Astrocyte (in vitro differentiated cells and primary cell): ENCODE results near the gene GRIN3A. TPM values are rescaled to one million over a fixed set of nuclear protein-coding genes. Genes with fewer than 3 reads are reported as not detected.

Experiments
- DNase-seq: peaks from one replicate; pipeline ENCODE4 v3.0.0-alpha.2; 2010; ENCODE audit warnings: low read depth
- FAIRE-seq: peaks from 2 replicates; lab custom pipeline; 2011; peaks lifted over from hg19 to GRCh38; lab: Jason Lieb, UNC
- H2AFZ ChIP-seq: 2 replicates; pipeline ENCODE4 v1.6.0; 2012; ENCODE audit warnings: low read depth, low read length, inconsistent platforms
- H3K27ac ChIP-seq: 2 replicates; pipeline ENCODE4 v1.5.1; 2011; ENCODE audit warnings: low read depth, low read length, inconsistent platforms
- H3K27me3 ChIP-seq: 2 replicates; pipeline ENCODE4 v1.6.0; 2011; ENCODE audit warnings: low read length, inconsistent platforms; ENCODE audit not compliant: insufficient read depth
- H3K36me3 ChIP-seq: 2 replicates; pipeline ENCODE4 v1.5.1; 2011; ENCODE audit warnings: low read length, inconsistent platforms; ENCODE audit not compliant: insufficient read depth
- H3K4me1 ChIP-seq: 2 replicates; pipeline ENCODE4 v1.5.1; 2011; ENCODE audit warnings: low read length, inconsistent platforms; ENCODE audit not compliant: insufficient read depth
- H3K4me2 ChIP-seq: 2 replicates; pipeline ENCODE4 v1.6.0; 2012; ENCODE audit warnings: low read length, inconsistent platforms
- H3K4me3 ChIP-seq: 2 replicates; pipeline ENCODE4 v1.5.1; 2011; ENCODE audit warnings: low read depth, mild to moderate bottlenecking, low read length, inconsistent platforms; ENCODE audit not compliant: insufficient read depth
- H3K79me2 ChIP-seq: 2 replicates; pipeline ENCODE4 v1.6.0; 2012; ENCODE audit warnings: mild to moderate bottlenecking, low read length, inconsistent platforms; ENCODE audit not compliant: insufficient read depth
- H3K9ac ChIP-seq: 2 replicates; pipeline ENCODE4 v1.6.0; 2012; ENCODE audit warnings: mild to moderate bottlenecking, low read length, inconsistent platforms
- H3K9me3 ChIP-seq: 2 replicates; pipeline ENCODE4 v1.5.1; 2012; ENCODE audit warnings: low read depth, mild to moderate bottlenecking, low read length, inconsistent platforms; ENCODE audit not compliant: insufficient read depth
- H4K20me1 ChIP-seq: 2 replicates; pipeline ENCODE4 v1.6.0; 2012; ENCODE audit warnings: low read length, inconsistent platforms; ENCODE audit not compliant: insufficient read depth
- H3K27ac Mint-ChIP-seq: one replicate; pipeline ENCODE4 v1.8.0; 2021; ENCODE audit warnings: mild to moderate bottlenecking, mixed read lengths; ENCODE audit not compliant: unreplicated experiment
- H3K27me3 Mint-ChIP-seq: one replicate; pipeline ENCODE4 v1.8.0; 2021; ENCODE audit warnings: low read depth, mixed read lengths; ENCODE audit not compliant: unreplicated experiment
- H3K36me3 Mint-ChIP-seq: one replicate; pipeline ENCODE4 v1.8.0; 2021; ENCODE audit warnings: low read depth, mixed read lengths; ENCODE audit not compliant: unreplicated experiment
- H3K4me1 Mint-ChIP-seq: one replicate; pipeline ENCODE4 v1.8.0; 2021; ENCODE audit warnings: low read depth, mixed read lengths; ENCODE audit not compliant: unreplicated experiment
- H3K4me3 Mint-ChIP-seq: one replicate; pipeline ENCODE4 v1.8.0; 2021; ENCODE audit warnings: mild to moderate bottlenecking, moderate library complexity, mixed read lengths; ENCODE audit not compliant: unreplicated experiment
- H3K9me3 Mint-ChIP-seq: one replicate; pipeline ENCODE4 v1.8.0; 2021; ENCODE audit warnings: mild to moderate bottlenecking, mixed read lengths; ENCODE audit not compliant: unreplicated experiment
- CTCF ChIP-seq: IDR thresholded peaks from 2 replicates; pipeline ENCODE4 v1.5.1; 2011; ENCODE audit warnings: low read depth, mild to moderate bottlenecking, inconsistent platforms, low read length, moderate library complexity; ENCODE audit not compliant: insufficient read depth
- EZH2 ChIP-seq: IDR thresholded peaks from 2 replicates; pipeline ENCODE4 v1.6.1; 2012; ENCODE audit warnings: mild to moderate bottlenecking, low read length, inconsistent platforms; ENCODE audit not compliant: insufficient read depth
- total RNA-seq: library from RNA; stranded (reverse); gene quantifications from 2 replicates; pipeline ENCODE4 v1.2.1, GENCODE V29; 2021

The GRIN3A gene
- total RNA-seq, 1 donor from 2014 or later, result not detected

- no peaks in the 10 kb centered on the region for H3K4me1 ChIP-seq
- no peak overlapping the region for H3K4me3 Mint-ChIP-seq
- peaks cover 28% of the 10 kb centered on the region for H3K27me3 Mint-ChIP-seq
- DNase-seq (no peak), FAIRE-seq (no peak)
- H3K36me3 Mint-ChIP-seq, result no peaks in the 10 kb centered on the region
- no peak overlapping the region for H3K27ac ChIP-seq
- H3K9me3 Mint-ChIP-seq, result no peaks in the 10 kb centered on the region
- H3K36me3 ChIP-seq, result no peaks in the 10 kb centered on the region
- H4K20me1 ChIP-seq, result no peaks in the 10 kb centered on the region
- H3K79me2 ChIP-seq, result no peaks in the 10 kb centered on the region
- H3K4me3 ChIP-seq, result no peak overlapping the region
- no peak overlapping the region for H3K9ac ChIP-seq
- H3K9me3 ChIP-seq, result peaks cover 3% of the 10 kb centered on the region
- no peaks in the 10 kb centered on the region for H3K27me3 ChIP-seq
- H2AFZ ChIP-seq, result no peak overlapping the region
- no peak overlapping the region for H3K27ac Mint-ChIP-seq
- H3K4me1 Mint-ChIP-seq, result no peaks in the 10 kb centered on the region
- no peak for TF ChIP-seq EZH2
- no peak for TF ChIP-seq CTCF
- H3K4me2 ChIP-seq, result no peak overlapping the region
Measured at GRCh38 chr9:101707721-101708120, 30.7 kb downstream of the GRIN3A start.

GRCh38 chr9:101706997-101707396 is 31.4 kb downstream of the GRIN3A start:
- H3K4me3 Mint-ChIP-seq, result no peak overlapping the region
- Histone ChIP-seq H3K4me2 (no peak overlapping the region), H3K9me3 (peaks cover 3% of the 10 kb centered on the region), H3K27ac (no peak overlapping the region), H3K4me1 (no peaks in the 10 kb centered on the region), H2AFZ (no peak overlapping the region), H3K9ac (no peak overlapping the region), H3K27me3 (no peaks in the 10 kb centered on the region), H3K79me2 (no peaks in the 10 kb centered on the region), H3K36me3 (no peaks in the 10 kb centered on the region), H4K20me1 (no peaks in the 10 kb centered on the region), H3K4me3 (no peak overlapping the region)
- no peaks in the 10 kb centered on the region for H3K36me3 Mint-ChIP-seq
- no peaks in the 10 kb centered on the region for H3K4me1 Mint-ChIP-seq
- DNase-seq (no peak), FAIRE-seq (no peak)
- peaks cover 22% of the 10 kb centered on the region for H3K27me3 Mint-ChIP-seq
- TF ChIP-seq CTCF (no peak), EZH2 (no peak)
- H3K27ac Mint-ChIP-seq, result no peak overlapping the region
- no peaks in the 10 kb centered on the region for H3K9me3 Mint-ChIP-seq

GRCh38 chr9:101706261-101706798 is 32.1 kb downstream of the GRIN3A start:
- no peaks in the 10 kb centered on the region for H3K4me1 Mint-ChIP-seq
- H3K9ac ChIP-seq, result no peak overlapping the region
- no peaks in the 10 kb centered on the region for H3K36me3 ChIP-seq
- no peaks in the 10 kb centered on the region for H3K9me3 Mint-ChIP-seq
- H3K27me3 ChIP-seq, result no peaks in the 10 kb centered on the region
- H3K4me3 Mint-ChIP-seq, result no peak overlapping the region
- no peaks in the 10 kb centered on the region for H3K36me3 Mint-ChIP-seq
- no peaks in the 10 kb centered on the region for H3K4me1 ChIP-seq
- no peak overlapping the region for H3K27ac ChIP-seq
- H2AFZ ChIP-seq, result no peak overlapping the region
- TF ChIP-seq CTCF (no peak), EZH2 (no peak)
- no peaks in the 10 kb centered on the region for H4K20me1 ChIP-seq
- no peak overlapping the region for H3K4me2 ChIP-seq
- FAIRE-seq, result no peak
- H3K79me2 ChIP-seq, result no peaks in the 10 kb centered on the region
- no peak for DNase-seq
- H3K27ac Mint-ChIP-seq, result no peak overlapping the region
- peaks cover 16% of the 10 kb centered on the region for H3K27me3 Mint-ChIP-seq
- no peak overlapping the region for H3K4me3 ChIP-seq
- H3K9me3 ChIP-seq, result peaks cover 3% of the 10 kb centered on the region
